Measurements from ENCODE around the gene ACTA2. TPM values are rescaled to one million over a fixed set of nuclear protein-coding genes. Genes with fewer than 3 reads are reported as not detected.

Gene ACTA2
- total and polyA plus RNA-seq, 2 donors (not counting 1 experiment from before 2014, with no cell fraction given) = 78.4 to 2,788 TPM

DNA sequence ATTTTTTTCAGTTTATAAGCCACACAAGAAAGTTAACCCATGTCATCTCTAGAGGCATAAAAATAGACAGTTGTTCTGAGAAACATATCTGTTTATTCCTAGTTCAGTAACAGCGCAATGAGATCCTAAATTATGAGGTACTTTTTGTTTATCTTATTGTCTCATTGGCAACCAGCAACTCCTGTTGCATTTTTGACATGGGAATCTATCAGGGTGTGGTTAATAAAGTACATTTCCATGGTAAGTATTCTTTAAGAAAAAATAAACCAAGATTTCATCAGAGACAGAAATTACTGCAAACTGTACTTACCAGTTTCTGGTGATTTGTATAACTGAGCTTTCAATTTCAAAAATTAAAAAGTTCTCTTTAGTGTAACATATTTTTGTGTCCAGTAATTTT, 47.1 kb upstream of the ACTA2 start:
- TF ChIP-seq, protein P1, sequence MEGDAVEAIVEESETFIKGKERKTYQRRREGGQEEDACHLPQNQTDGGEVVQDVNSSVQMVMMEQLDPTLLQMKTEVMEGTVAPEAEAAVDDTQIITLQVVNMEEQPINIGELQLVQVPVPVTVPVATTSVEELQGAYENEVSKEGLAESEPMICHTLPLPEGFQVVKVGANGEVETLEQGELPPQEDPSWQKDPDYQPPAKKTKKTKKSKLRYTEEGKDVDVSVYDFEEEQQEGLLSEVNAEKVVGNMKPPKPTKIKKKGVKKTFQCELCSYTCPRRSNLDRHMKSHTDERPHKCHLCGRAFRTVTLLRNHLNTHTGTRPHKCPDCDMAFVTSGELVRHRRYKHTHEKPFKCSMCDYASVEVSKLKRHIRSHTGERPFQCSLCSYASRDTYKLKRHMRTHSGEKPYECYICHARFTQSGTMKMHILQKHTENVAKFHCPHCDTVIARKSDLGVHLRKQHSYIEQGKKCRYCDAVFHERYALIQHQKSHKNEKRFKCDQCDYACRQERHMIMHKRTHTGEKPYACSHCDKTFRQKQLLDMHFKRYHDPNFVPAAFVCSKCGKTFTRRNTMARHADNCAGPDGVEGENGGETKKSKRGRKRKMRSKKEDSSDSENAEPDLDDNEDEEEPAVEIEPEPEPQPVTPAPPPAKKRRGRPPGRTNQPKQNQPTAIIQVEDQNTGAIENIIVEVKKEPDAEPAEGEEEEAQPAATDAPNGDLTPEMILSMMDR (conservative IDR thresholded peaks at IDR 0.05 in 1 of 2, IDR thresholded peaks at IDR 0.05 in 1 of 2; ENCODE audit: low read depth in 1 of 2, low read length in 2 of 2) = no peak
- no peak for TF ChIP-seq EZH2 (IDR thresholded peaks at IDR 0.05; ENCODE audit: low read length, missing control alignments)
- DNase-seq (ENCODE audit: low read depth in 2 of 2) = peak in 1 of 2 donors; percentile 75
- Histone ChIP-seq H3K79me2 (ENCODE audit: control insufficient read depth, insufficient read depth, low read length) (peaks cover 71% of the 10 kb centered on the region), H3K4me1 (ENCODE audit: control insufficient read depth, extremely low read depth, insufficient read depth, low read length) (peaks cover 13% of the 10 kb centered on the region), H4K20me1 (ENCODE audit: control insufficient read depth, extremely low read depth, insufficient read depth, low read length) (no peaks in the 10 kb centered on the region), H3K9me3 (ENCODE audit: control insufficient read depth, insufficient read depth, low read depth, low read length) (no peaks in the 10 kb centered on the region), H3K27ac (ENCODE audit: insufficient read depth, low read length) (peak overlapping the region; percentile 82), H3K36me3 (ENCODE audit: control insufficient read depth, insufficient read depth, low read length) (peaks cover 5% of the 10 kb centered on the region), H3K4me3 (replicated peaks in 1 of 4; ENCODE audit: control extremely low read depth in 1 of 4, insufficient read depth in 1 of 4, low read depth in 3 of 4, low read length in 4 of 4) (peak overlapping the region; percentile 18 to 45 (median 30)), H3K9ac (ENCODE audit: insufficient read depth, low read length) (peak overlapping the region; percentile 65), H3K4me2 (ENCODE audit: extremely low read depth, insufficient read depth, low read length) (peak overlapping the region; percentile 92), H3K27me3 (ENCODE audit: control insufficient read depth, insufficient read depth, low read length) (no peaks in the 10 kb centered on the region), H2AFZ (ENCODE audit: low read length) (no peak overlapping the region)

DNA sequence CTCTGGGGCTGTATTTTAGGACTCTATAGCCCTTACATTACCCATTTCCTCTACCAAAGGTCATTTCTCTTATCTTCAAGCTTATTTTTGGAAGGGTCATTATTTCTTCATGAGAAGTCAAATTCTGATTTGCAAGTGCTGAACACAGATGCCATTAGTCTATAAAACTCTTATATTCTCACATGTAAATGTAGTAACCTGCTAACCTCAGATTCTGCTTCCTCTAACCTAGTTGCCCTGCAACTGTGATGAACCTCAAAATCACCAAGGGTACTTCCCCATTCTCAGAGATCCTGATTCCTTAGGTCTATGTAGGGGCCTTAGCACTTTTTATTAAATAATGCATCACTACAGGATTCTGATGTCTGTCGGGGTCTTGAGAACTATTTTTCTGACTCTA, 44.4 kb upstream of the ACTA2 start:
- H3K4me1 ChIP-seq (ENCODE audit: control insufficient read depth, extremely low read depth, insufficient read depth, low read length) = peaks cover 9% of the 10 kb centered on the region
- H3K9me3 ChIP-seq (ENCODE audit: control insufficient read depth, insufficient read depth, low read depth, low read length) = no peaks in the 10 kb centered on the region
- no peak for DNase-seq (ENCODE audit: low read depth in 2 of 2)
- H3K27me3 ChIP-seq (ENCODE audit: control insufficient read depth, insufficient read depth, low read length) = no peaks in the 10 kb centered on the region
- H3K79me2 ChIP-seq (ENCODE audit: control insufficient read depth, insufficient read depth, low read length) = peaks cover 87% of the 10 kb centered on the region
- no peaks in the 10 kb centered on the region for H3K36me3 ChIP-seq (ENCODE audit: control insufficient read depth, insufficient read depth, low read length)
- TF ChIP-seq, protein P1 (conservative IDR thresholded peaks at IDR 0.05 in 1 of 2, IDR thresholded peaks at IDR 0.05 in 1 of 2; ENCODE audit: low read depth in 1 of 2, low read length in 2 of 2) = no peak
- no peak for TF ChIP-seq EZH2 (IDR thresholded peaks at IDR 0.05; ENCODE audit: low read length, missing control alignments)
- no peak overlapping the region for H3K9ac ChIP-seq (ENCODE audit: insufficient read depth, low read length)
- H3K4me3 ChIP-seq (replicated peaks in 1 of 4; ENCODE audit: control extremely low read depth in 1 of 4, insufficient read depth in 1 of 4, low read depth in 3 of 4, low read length in 4 of 4) = no peak overlapping the region
- no peak overlapping the region for H3K4me2 ChIP-seq (ENCODE audit: extremely low read depth, insufficient read depth, low read length)
- no peaks in the 10 kb centered on the region for H4K20me1 ChIP-seq (ENCODE audit: control insufficient read depth, extremely low read depth, insufficient read depth, low read length)
- H2AFZ ChIP-seq (ENCODE audit: low read length) = no peak overlapping the region
- no peak overlapping the region for H3K27ac ChIP-seq (ENCODE audit: insufficient read depth, low read length)

DNA sequence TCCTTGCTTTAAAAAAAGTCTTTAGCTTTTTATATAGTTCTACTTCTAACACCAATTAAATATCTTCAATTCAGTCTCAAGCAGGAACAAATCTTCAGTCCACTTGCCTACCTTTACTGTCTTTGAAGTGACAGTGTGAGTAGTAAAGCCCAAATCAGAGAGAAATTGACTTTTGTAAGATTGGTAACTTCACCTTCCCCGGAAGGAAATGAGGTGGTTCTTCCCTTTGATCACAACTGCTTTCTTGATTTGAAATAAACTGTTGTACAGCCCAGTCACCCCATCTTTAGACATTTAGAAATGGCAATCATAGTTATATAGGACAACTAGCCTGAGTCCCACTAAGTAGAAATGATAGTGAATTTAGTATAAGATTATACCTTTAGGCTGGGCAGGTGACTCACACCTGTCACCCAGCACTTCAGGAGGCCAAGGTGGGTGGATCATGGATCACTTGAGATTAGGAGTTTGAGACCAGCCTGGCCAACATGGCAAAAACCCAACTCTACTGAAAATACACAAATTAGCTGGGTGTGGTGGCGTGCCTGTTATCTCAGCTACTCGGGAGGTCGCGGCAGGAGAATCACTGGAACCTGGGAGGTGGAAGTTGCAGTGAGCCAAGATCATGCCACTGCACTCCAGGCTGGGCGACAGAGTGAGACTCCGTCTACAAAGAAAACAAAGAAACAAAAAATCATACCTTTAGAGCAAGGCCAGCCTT, 42.7 kb upstream of the ACTA2 start:
- no peaks in the 10 kb centered on the region for H3K36me3 ChIP-seq (ENCODE audit: control insufficient read depth, insufficient read depth, low read length)
- DNase-seq (ENCODE audit: low read depth in 2 of 2) = no peak
- H3K27me3 ChIP-seq (ENCODE audit: control insufficient read depth, insufficient read depth, low read length) = no peaks in the 10 kb centered on the region
- H3K4me2 ChIP-seq (ENCODE audit: extremely low read depth, insufficient read depth, low read length) = peak overlapping the region; percentile 21
- no peak overlapping the region for H2AFZ ChIP-seq (ENCODE audit: low read length)
- peak overlapping the region in 1 of 4 experiments; percentile 28 for H3K4me3 ChIP-seq (replicated peaks in 1 of 4; ENCODE audit: control extremely low read depth in 1 of 4, insufficient read depth in 1 of 4, low read depth in 3 of 4, low read length in 4 of 4)
- no peaks in the 10 kb centered on the region for H4K20me1 ChIP-seq (ENCODE audit: control insufficient read depth, extremely low read depth, insufficient read depth, low read length)
- H3K4me1 ChIP-seq (ENCODE audit: control insufficient read depth, extremely low read depth, insufficient read depth, low read length) = peaks cover 2% of the 10 kb centered on the region
- H3K9me3 ChIP-seq (ENCODE audit: control insufficient read depth, insufficient read depth, low read depth, low read length) = no peaks in the 10 kb centered on the region
- TF ChIP-seq, protein P1 (conservative IDR thresholded peaks at IDR 0.05 in 1 of 2, IDR thresholded peaks at IDR 0.05 in 1 of 2; ENCODE audit: low read depth in 1 of 2, low read length in 2 of 2) = no peak
- no peak for TF ChIP-seq EZH2 (IDR thresholded peaks at IDR 0.05; ENCODE audit: low read length, missing control alignments)
- no peak overlapping the region for H3K27ac ChIP-seq (ENCODE audit: insufficient read depth, low read length)
- peaks cover 82% of the 10 kb centered on the region for H3K79me2 ChIP-seq (ENCODE audit: control insufficient read depth, insufficient read depth, low read length)
- no peak overlapping the region for H3K9ac ChIP-seq (ENCODE audit: insufficient read depth, low read length)

Measured in fibroblast of lung (primary cell).